NCI-H187 (cell line): ENCODE measurements around the gene RAB33A.
"Not testable (repeated sequence)": the region's sequence is repeated elsewhere in the genome, so short reads cannot be mapped to it uniquely, and the experiment has no call there.

Source experiments
- DNase-seq, 2 experiments: peaks; one replicate each; lab custom pipeline; 2025; lab: John Stamatoyannopoulos, UW

Gene RAB33A

GRCh38 chrX:130172127-130172845 lies 524 bp downstream of the RAB33A start:
- no peak for DNase-seq

GRCh38 chrX:130173190-130173895 lies 1.6 kb downstream of the RAB33A start:
- no peak for DNase-seq

GRCh38 chrX:130174045-130174704 lies 2.4 kb downstream of the RAB33A start:
- no peak for DNase-seq

- no peak for DNase-seq
Measured at GRCh38 chrX:130174937-130175336, 3.2 kb downstream of the RAB33A start.

- DNase-seq, result no peak
Measured at GRCh38 chrX:130176354-130176776, 4.6 kb downstream of the RAB33A start.

GRCh38 chrX:130176942-130177341 lies 5.2 kb downstream of the RAB33A start:
- no peak for DNase-seq

- DNase-seq, result no peak
Measured at GRCh38 chrX:130179170-130179569, 7.4 kb downstream of the RAB33A start.

- DNase-seq, result no peak
Measured at GRCh38 chrX:130179579-130180215, 7.9 kb downstream of the RAB33A start.

- DNase-seq, result no peak
Measured at GRCh38 chrX:130184168-130184567, 12.4 kb downstream of the RAB33A start.

- DNase-seq, result no peak
Measured at GRCh38 chrX:130184857-130185256, 13.1 kb downstream of the RAB33A start.

- DNase-seq, result no peak
Measured at GRCh38 chrX:130186651-130187050, 14.9 kb downstream of the RAB33A start.

- no peak for DNase-seq
Measured at GRCh38 chrX:130190801-130191200, 19.0 kb downstream of the RAB33A start.

- DNase-seq, result no peak
Measured at GRCh38 chrX:130196466-130196865, 24.7 kb downstream of the RAB33A start.

GRCh38 chrX:130197464-130197863 lies 25.7 kb downstream of the RAB33A start:
- no peak for DNase-seq

GRCh38 chrX:130204647-130205046 lies 32.9 kb downstream of the RAB33A start:
- DNase-seq, result no peak

GRCh38 chrX:130211415-130212186 lies 39.8 kb downstream of the RAB33A start:
- no peak for DNase-seq

- no peak for DNase-seq
Measured at GRCh38 chrX:130212371-130212770, 40.6 kb downstream of the RAB33A start.

- no peak for DNase-seq
Measured at GRCh38 chrX:130213376-130213775, 41.6 kb downstream of the RAB33A start.

GRCh38 chrX:130216320-130216719 lies 44.6 kb downstream of the RAB33A start:
- DNase-seq, result no peak

GRCh38 chrX:130224810-130225209 lies 53.0 kb downstream of the RAB33A start:
- DNase-seq, result no peak

- DNase-seq, result no peak
Measured at GRCh38 chrX:130228871-130229270, 57.1 kb downstream of the RAB33A start.

GRCh38 chrX:130231184-130231583 lies 59.4 kb downstream of the RAB33A start:
- not testable (repeated sequence) for DNase-seq
